ENCODE results near the gene WBP4. TPM values are rescaled to one million over a fixed set of nuclear protein-coding genes. Genes with fewer than 3 reads are reported as not detected.

The WBP4 gene
- 10 to 100 TPM in 7 of 8 experiments, 1 to 10 TPM in 1; 8.7 to 27.6 (median 12.6) TPM for total RNA-seq

- Histone ChIP-seq H3K27ac (peak within 1 kb of the TSS; percentile 87 to 93), H3K4me3 (peak within 1 kb of the TSS; percentile 82 to 95 (median 85)), H3K4me1 (replicated peaks in 1 of 2) (peaks cover 0 to 13% of the 10 kb centered on the region in 2 donors)
- ATAC-seq (replicated peaks in 6 of 8): peak; percentile 62 to 80 (median 73)
- in situ Hi-C loops (cut with MboI; ENCODE audit: low pct_unique_long_range_greater_than_20kb in 2 of 9, low sequenced_read_pairs in 9 of 9, unreplicated experiment in 9 of 9): loop anchor here in 1 of 9 experiments (25.0 kb wide), 1 partner anchor 274 kb away; the partner anchor contains the start of gene SLC25A15
- 0 to 3% (median 1%) methylated on average over 2 to 31 of the region's 71 CpGs; no CpG with 5 or more reads in 4 of the 10 experiments for WGBS, 10 experiments
These were observed at the start of gene WBP4 for GRCh38 chr13:41061075-41061913. Gene WBP4 (plus strand): TSS chr13:41061509. CDS start chr13:41061674, 165 bp downstream.

GRCh38 chr13:41012536-41012935, 48.8 kb upstream of the WBP4 start:
- 61 to 100% (median 83%) methylated on average over 1 to 2 of the region's 2 CpGs; no CpG with 5 or more reads in 1 of the 10 experiments for WGBS, 10 experiments
- no peak overlapping the region for H3K27ac ChIP-seq
- H3K4me1 ChIP-seq (replicated peaks in 1 of 2): peaks cover 0 to 10% of the 10 kb centered on the region in 2 donors
- no peak for ATAC-seq (replicated peaks in 6 of 8)
- H3K4me3 ChIP-seq: no peak overlapping the region
- in situ Hi-C loops (cut with MboI; ENCODE audit: low pct_unique_long_range_greater_than_20kb in 2 of 9, low sequenced_read_pairs in 9 of 9, unreplicated experiment in 9 of 9): no loop called here

- H3K4me1 ChIP-seq (replicated peaks in 1 of 2): peaks cover 0 to 5% of the 10 kb centered on the region in 2 donors
- no peak overlapping the region for H3K4me3 ChIP-seq
- H3K27ac ChIP-seq: no peak overlapping the region
- 78 to 100% (median 94%) methylated on average over 1 to 2 of the region's 2 CpGs for WGBS, 10 experiments
- ATAC-seq (replicated peaks in 6 of 8): no peak
- in situ Hi-C loops (cut with MboI; ENCODE audit: low pct_unique_long_range_greater_than_20kb in 2 of 9, low sequenced_read_pairs in 9 of 9, unreplicated experiment in 9 of 9): no loop called here
These were observed 47.5 kb upstream of the WBP4 start for GRCh38 chr13:41013835-41014234.

DNA sequence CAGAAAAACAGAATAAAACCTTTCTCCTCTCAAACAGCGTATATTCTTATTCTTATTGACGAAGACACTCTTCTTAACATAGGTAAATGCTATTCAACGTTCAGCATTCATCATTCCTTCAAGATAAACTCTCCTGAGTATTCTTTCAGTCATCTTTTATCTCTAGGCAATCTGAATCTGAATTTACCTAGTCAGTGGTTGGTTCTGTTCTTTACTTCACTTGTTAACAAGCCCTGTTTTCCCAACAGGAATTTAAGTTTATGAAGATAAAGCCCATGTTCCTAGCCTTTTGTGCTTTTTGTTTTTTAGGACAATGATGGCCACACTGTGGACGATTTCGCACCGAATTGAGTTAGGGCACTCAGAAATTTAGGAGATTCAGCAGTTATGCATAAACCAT, 45.4 kb upstream of the WBP4 start:
- 29 to 98% (median 80%) methylated on average over 1 to 6 of the region's 6 CpGs for WGBS, 10 experiments
- no peak overlapping the region for H3K27ac ChIP-seq

GRCh38 chr13:41017159-41017558, 44.1 kb upstream of the WBP4 start:
- no peak for ATAC-seq (replicated peaks in 6 of 8)

More for the DNA sequence above, 45.4 kb upstream of the WBP4 start:
- H3K4me1 ChIP-seq (replicated peaks in 1 of 2): peaks cover 4 to 22% of the 10 kb centered on the region in 2 donors
- no peak for ATAC-seq (replicated peaks in 6 of 8)
- in situ Hi-C loops (cut with MboI; ENCODE audit: low pct_unique_long_range_greater_than_20kb in 2 of 9, low sequenced_read_pairs in 9 of 9, unreplicated experiment in 9 of 9): no loop called here
- no peak overlapping the region for H3K4me3 ChIP-seq

DNA sequence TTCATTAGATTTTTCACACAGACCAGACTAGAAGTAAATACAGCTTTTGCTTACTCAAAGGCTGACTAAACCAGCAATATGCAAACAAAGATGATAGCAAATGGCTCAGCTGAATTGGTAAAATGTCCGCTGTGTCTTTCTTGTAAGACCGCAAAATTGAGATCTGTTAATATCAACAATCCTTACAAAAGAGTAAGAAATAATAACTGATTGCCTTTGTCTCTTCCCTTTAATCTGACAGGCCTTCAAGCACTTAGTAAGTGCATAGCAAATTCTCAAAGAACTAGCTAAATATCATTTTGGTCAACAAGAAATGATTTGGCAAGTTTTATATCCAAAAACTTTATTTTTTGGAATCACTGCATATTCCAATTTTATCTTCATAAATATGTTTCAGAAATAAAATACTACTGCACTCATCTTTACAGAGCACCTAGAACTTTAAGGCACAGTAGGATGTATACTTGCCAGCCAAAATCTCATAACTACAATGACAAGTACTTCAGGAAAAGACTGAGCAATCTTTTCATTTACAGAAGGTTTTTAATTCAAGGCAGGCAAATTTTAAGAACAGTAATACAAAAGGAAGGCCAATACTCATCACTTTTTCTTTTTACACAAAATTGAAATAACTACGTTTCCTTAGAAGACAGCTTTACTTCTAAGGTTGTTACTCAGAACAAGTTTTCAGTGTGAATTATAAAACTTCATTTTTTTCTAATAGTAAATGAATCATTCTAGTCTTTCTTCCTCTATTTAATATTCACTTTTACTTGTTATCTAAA, 43.3 kb upstream of the WBP4 start:
- peaks cover 4 to 27% of the 10 kb centered on the region in 2 donors for H3K4me1 ChIP-seq (replicated peaks in 1 of 2)
- 66 to 93% (median 86%) methylated on average over 2 to 3 of the region's 3 CpGs for WGBS, 10 experiments
- peak overlapping the region in 1 of 5 donors; percentile 13 for H3K4me3 ChIP-seq
- ATAC-seq (replicated peaks in 6 of 8): peak in 1 of 8 experiments; percentile 32
- in situ Hi-C loops (cut with MboI; ENCODE audit: low pct_unique_long_range_greater_than_20kb in 2 of 9, low sequenced_read_pairs in 9 of 9, unreplicated experiment in 9 of 9): no loop called here
- peak overlapping the region in 1 of 2 donors; percentile 21 for H3K27ac ChIP-seq

More at GRCh38 chr13:41017159-41017558, 44.1 kb upstream of the WBP4 start:
- 20 to 100% (median 81%) methylated on average over 1 to 2 of the region's 2 CpGs; no CpG with 5 or more reads in 1 of the 10 experiments for WGBS, 10 experiments
- in situ Hi-C loops (cut with MboI; ENCODE audit: low pct_unique_long_range_greater_than_20kb in 2 of 9, low sequenced_read_pairs in 9 of 9, unreplicated experiment in 9 of 9): no loop called here
- Histone ChIP-seq H3K4me3 (no peak overlapping the region), H3K4me1 (replicated peaks in 1 of 2) (peaks cover 4 to 27% of the 10 kb centered on the region in 2 donors), H3K27ac (peak overlapping the region in 1 of 2 donors; percentile 52)

DNA sequence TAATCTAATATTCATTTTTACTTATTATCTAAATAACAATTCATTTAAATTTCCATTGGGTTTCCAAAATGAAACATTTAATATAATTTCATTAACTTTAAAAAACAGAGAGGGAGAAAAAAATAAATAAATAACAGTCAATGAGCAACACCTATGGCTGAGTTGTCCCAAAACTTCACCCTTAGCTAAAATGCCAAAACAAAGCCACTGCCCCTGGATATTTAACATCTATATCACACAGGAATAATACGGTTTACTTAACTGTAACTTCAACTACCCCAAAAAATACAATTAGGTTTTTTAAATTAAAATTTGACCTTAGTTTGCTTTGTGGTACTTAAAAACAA, 42.7 kb upstream of the WBP4 start:
- peak overlapping the region in 1 of 2 donors; percentile 73 for H3K27ac ChIP-seq
- peak overlapping the region in 1 of 5 donors; percentile 23 for H3K4me3 ChIP-seq
- in situ Hi-C loops (cut with MboI; ENCODE audit: low pct_unique_long_range_greater_than_20kb in 2 of 9, low sequenced_read_pairs in 9 of 9, unreplicated experiment in 9 of 9): no loop called here
- H3K4me1 ChIP-seq (replicated peaks in 1 of 2): peaks cover 4 to 27% of the 10 kb centered on the region in 2 donors
- WGBS, 10 experiments: 27 to 88% (median 50%) methylated on average over 1 of the region's 1 CpG; no CpG with 5 or more reads in 3 of the 10 experiments
- no peak for ATAC-seq (replicated peaks in 6 of 8)

- 0 to 43% (median 19%) methylated on average over 1 to 4 of the region's 4 CpGs; no CpG with 5 or more reads in 1 of the 10 experiments for WGBS, 10 experiments
- peaks cover 4 to 27% of the 10 kb centered on the region in 2 donors for H3K4me1 ChIP-seq (replicated peaks in 1 of 2)
- peak within 1 kb of the TSS in 1 of 2 donors; percentile 73 for H3K27ac ChIP-seq
- peak; percentile 47 to 97 (median 65) for ATAC-seq (replicated peaks in 6 of 8)
- in situ Hi-C loops (cut with MboI; ENCODE audit: low pct_unique_long_range_greater_than_20kb in 2 of 9, low sequenced_read_pairs in 9 of 9, unreplicated experiment in 9 of 9): no loop called here
- peak within 1 kb of the TSS in 3 of 5 donors; percentile 7 to 23 (median 12) for H3K4me3 ChIP-seq
These were observed 42.3 kb upstream of the WBP4 start, which contains the start of gene ELF1 for GRCh38 chr13:41019011-41019487. Gene ELF1 (minus strand): TSS chr13:41019316. CDS start chr13:40982054, 37,262 bp downstream.

DNA sequence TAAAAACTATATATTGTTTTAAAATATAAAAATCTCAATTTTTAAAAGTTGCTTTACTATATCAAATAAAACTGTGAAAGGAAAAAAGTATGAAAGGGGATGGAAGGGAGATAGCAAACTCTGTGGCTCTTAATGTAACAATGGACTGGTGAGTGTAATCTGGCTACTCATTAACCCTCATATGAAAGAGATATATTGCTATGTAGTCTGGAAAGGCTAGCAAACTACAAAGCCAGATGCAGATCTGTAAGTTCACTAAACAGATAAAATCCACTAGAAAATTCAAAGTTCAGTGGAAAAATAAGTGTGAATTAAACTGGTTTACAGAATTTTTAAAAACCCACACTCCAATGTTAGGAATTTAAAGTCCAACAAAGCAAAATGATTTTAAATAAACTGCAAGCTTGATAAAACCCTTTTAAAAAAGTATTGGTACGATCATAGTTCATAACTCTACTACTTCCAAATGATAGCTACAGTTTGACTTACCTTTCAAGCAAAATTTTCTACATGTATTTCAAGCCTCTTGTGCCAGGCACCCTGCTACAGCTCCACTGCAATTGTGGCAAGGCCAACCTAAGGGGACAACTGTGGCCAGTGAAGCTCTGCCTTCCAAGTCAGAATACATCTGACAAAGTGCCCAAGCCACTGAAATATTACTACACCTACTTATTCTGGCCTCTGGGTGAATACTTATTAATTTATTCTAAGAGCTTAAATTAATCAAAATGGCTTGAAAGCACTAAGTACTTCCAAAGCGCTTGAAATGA, 41.5 kb upstream of the WBP4 start:
- 20 to 92% (median 50%) methylated on average over 1 to 2 of the region's 2 CpGs; no CpG with 5 or more reads in 1 of the 10 experiments for WGBS, 10 experiments
- Histone ChIP-seq H3K27ac (peak overlapping the region in 1 of 2 donors; percentile 73), H3K4me3 (no peak overlapping the region), H3K4me1 (replicated peaks in 1 of 2) (peaks cover 4 to 27% of the 10 kb centered on the region in 2 donors)
- ATAC-seq (replicated peaks in 6 of 8): peak in 3 of 8 experiments; percentile 42 to 64 (median 46)
- in situ Hi-C loops (cut with MboI; ENCODE audit: low pct_unique_long_range_greater_than_20kb in 2 of 9, low sequenced_read_pairs in 9 of 9, unreplicated experiment in 9 of 9): no loop called here

DNA sequence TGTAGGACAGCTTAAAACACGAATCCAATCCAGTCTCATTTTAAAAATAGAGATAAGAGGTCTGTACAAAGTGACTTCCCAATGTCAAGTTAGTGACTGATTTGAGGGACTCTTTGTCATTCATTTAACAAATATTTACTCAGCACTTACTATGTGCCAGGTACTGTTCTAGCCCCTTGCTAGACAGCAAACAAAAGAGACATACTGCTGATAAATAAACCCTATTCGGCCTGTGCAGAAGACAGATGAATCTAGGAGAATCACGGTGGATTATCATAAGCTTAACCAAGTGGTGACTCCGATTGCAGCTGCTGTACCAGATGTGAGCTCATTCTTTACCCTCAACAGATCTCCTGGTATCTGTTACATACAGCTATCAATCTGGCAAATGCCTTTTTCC, 35.8 kb upstream of the WBP4 start:
- in situ Hi-C loops (cut with MboI; ENCODE audit: low pct_unique_long_range_greater_than_20kb in 2 of 9, low sequenced_read_pairs in 9 of 9, unreplicated experiment in 9 of 9): no loop called here
- H3K27ac ChIP-seq: no peak overlapping the region
- no peak overlapping the region for H3K4me3 ChIP-seq
- 57 to 82% (median 75%) methylated on average over 1 to 3 of the region's 4 CpGs; no CpG with 5 or more reads in 2 of the 10 experiments for WGBS, 10 experiments
- peak in 1 of 8 experiments; percentile 33 for ATAC-seq (replicated peaks in 6 of 8)
- H3K4me1 ChIP-seq (replicated peaks in 1 of 2): peaks cover 0 to 7% of the 10 kb centered on the region in 2 donors

- Histone ChIP-seq H3K4me1 (replicated peaks in 1 of 2) (no peaks in the 10 kb centered on the region), H3K4me3 (no peak overlapping the region), H3K27ac (no peak overlapping the region)
- WGBS, 10 experiments: 69 to 100% (median 98%) methylated on average over 2 to 6 of the region's 8 CpGs; no CpG with 5 or more reads in 2 of the 10 experiments
- peak in 3 of 8 experiments; percentile 58 to 94 (median 77) for ATAC-seq (replicated peaks in 6 of 8)
- in situ Hi-C loops (cut with MboI; ENCODE audit: low pct_unique_long_range_greater_than_20kb in 2 of 9, low sequenced_read_pairs in 9 of 9, unreplicated experiment in 9 of 9): no loop called here
These were observed 34.5 kb upstream of the WBP4 start for GRCh38 chr13:41026788-41027187.

DNA sequence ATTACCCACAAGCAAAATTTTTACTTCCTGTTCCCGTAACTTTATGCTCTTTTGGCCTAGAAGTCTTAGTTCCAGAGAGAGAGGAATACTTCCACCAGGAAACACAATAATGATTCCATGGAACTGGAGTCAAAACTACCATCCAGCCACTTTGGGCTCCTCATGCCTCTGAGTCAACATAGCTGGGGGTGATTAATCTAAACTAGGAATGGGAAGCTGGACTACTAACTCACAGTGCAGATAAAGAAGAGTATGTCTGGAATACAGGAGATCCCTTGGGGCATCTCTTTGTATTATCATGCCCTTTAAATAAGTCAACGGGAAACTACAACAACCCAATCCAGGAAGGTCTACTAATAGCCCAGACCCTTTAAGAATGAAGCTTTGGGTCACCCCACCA, 33.3 kb upstream of the WBP4 start:
- in situ Hi-C loops (cut with MboI; ENCODE audit: low pct_unique_long_range_greater_than_20kb in 2 of 9, low sequenced_read_pairs in 9 of 9, unreplicated experiment in 9 of 9): no loop called here
- ATAC-seq (replicated peaks in 6 of 8): no peak
- Histone ChIP-seq H3K27ac (no peak overlapping the region), H3K4me3 (no peak overlapping the region), H3K4me1 (replicated peaks in 1 of 2) (no peaks in the 10 kb centered on the region)
- 83 to 100% (median 100%) methylated on average over 1 to 2 of the region's 2 CpGs; no CpG with 5 or more reads in 4 of the 10 experiments for WGBS, 10 experiments
